Calu3 (cell line): ENCODE data around the gene ZEB2. TPM values are rescaled to one million over a fixed set of nuclear protein-coding genes. Genes with fewer than 3 reads are reported as not detected.

Experiments
- BruUV-seq: library from RNA; stranded (reverse); fragments of 400-500 nt; replicated peaks from 2 replicates; lab custom pipeline; 2021; lab: Mats Ljungman, UMichigan
- CTCF ChIA-PET: fragments of 300-600 bp; sonication (Branson Sonifier 250); formaldehyde crosslinking; loops from one replicate; lab custom pipeline; 2022; ENCODE audit warnings: antibody characterized with exemption; lab: Charles Lee
- DNase-seq: peaks from one replicate; pipeline ENCODE4 v3.0.0; 2022
- H3K27ac Mint-ChIP-seq: one replicate; pipeline ENCODE4 v1.8.0; 2022; ENCODE audit warnings: mixed read lengths; ENCODE audit not compliant: unreplicated experiment
- H3K27me3 Mint-ChIP-seq: one replicate; pipeline ENCODE4 v1.8.0; 2022; ENCODE audit warnings: mixed read lengths; ENCODE audit not compliant: unreplicated experiment
- H3K36me3 Mint-ChIP-seq: one replicate; pipeline ENCODE4 v1.8.0; 2022; ENCODE audit warnings: mild to moderate bottlenecking, moderate library complexity, mixed read lengths; ENCODE audit not compliant: insufficient read depth, unreplicated experiment
- H3K4me1 Mint-ChIP-seq: one replicate; pipeline ENCODE4 v1.8.0; 2022; ENCODE audit warnings: mild to moderate bottlenecking, low read depth, mixed read lengths; ENCODE audit not compliant: unreplicated experiment
- H3K4me3 Mint-ChIP-seq: one replicate; pipeline ENCODE4 v1.8.0; 2022; ENCODE audit warnings: mild to moderate bottlenecking, low read depth, moderate library complexity, mixed read lengths; ENCODE audit not compliant: unreplicated experiment
- H3K9me3 Mint-ChIP-seq: one replicate; pipeline ENCODE4 v1.8.0; 2022; ENCODE audit warnings: low read depth, mixed read lengths; ENCODE audit not compliant: unreplicated experiment
- CTCF ChIP-seq: fragments of 200-600 bp; IDR thresholded peaks from one replicate; pipeline ENCODE4 v1.8.0; 2022; ENCODE audit warnings: antibody characterized with exemption; ENCODE audit not compliant: unreplicated experiment
- intact Hi-C: fragments of 100-400 bp; cut with micrococcal nuclease; formaldehyde crosslinking; loops from one replicate; pipeline ENCODE4 v1.10.0; 2022; ENCODE audit not compliant: unreplicated experiment
- total RNA-seq: library from RNA; stranded (reverse); gene quantifications from 2 replicates; pipeline ENCODE4 v1.2.3, GENCODE V29; 2022

ZEB2 gene
- total RNA-seq, 1 experiment from 2014 or later, result 0.97 TPM

- H3K27me3 Mint-ChIP-seq, result no peaks in the 10 kb centered on the region
- no peaks in the 10 kb centered on the region for H3K4me1 Mint-ChIP-seq
- BruUV-seq, result no TSS peak
- intact Hi-C loops, result no loop called here
- H3K36me3 Mint-ChIP-seq, result no peaks in the 10 kb centered on the region
- CTCF ChIA-PET, result no interaction called here
- DNase-seq, result no peak
- H3K9me3 Mint-ChIP-seq, result peaks cover 3% of the 10 kb centered on the region
- no peak overlapping the region for H3K27ac Mint-ChIP-seq
- no peak for TF ChIP-seq CTCF
- no peak overlapping the region for H3K4me3 Mint-ChIP-seq
These were observed 138.2 kb downstream of the ZEB2 start for GRCh38 chr2:144381716-144382115.

GRCh38 chr2:144379851-144380311, 140.0 kb downstream of the ZEB2 start:
- Mint-ChIP-seq H3K27me3 (no peaks in the 10 kb centered on the region), H3K36me3 (no peaks in the 10 kb centered on the region), H3K4me3 (no peak overlapping the region), H3K4me1 (no peaks in the 10 kb centered on the region), H3K27ac (no peak overlapping the region), H3K9me3 (peaks cover 3% of the 10 kb centered on the region)
- DNase-seq, result no peak
- BruUV-seq, result no TSS peak
- CTCF ChIA-PET, result no interaction called here
- TF ChIP-seq CTCF, result no peak
- intact Hi-C loops, result no loop called here

GRCh38 chr2:144378551-144378950, 141.4 kb downstream of the ZEB2 start:
- no peaks in the 10 kb centered on the region for H3K36me3 Mint-ChIP-seq
- no peak for TF ChIP-seq CTCF
- H3K9me3 Mint-ChIP-seq, result peaks cover 3% of the 10 kb centered on the region
- no TSS peak for BruUV-seq
- intact Hi-C loops, result no loop called here
- peaks cover 12% of the 10 kb centered on the region for H3K4me1 Mint-ChIP-seq
- H3K27me3 Mint-ChIP-seq, result no peaks in the 10 kb centered on the region
- DNase-seq, result no peak
- CTCF ChIA-PET, result no interaction called here
- H3K4me3 Mint-ChIP-seq, result no peak overlapping the region
- no peak overlapping the region for H3K27ac Mint-ChIP-seq

- no peak for DNase-seq
- Mint-ChIP-seq H3K4me1 (peaks cover 12% of the 10 kb centered on the region), H3K4me3 (no peak overlapping the region), H3K27me3 (no peaks in the 10 kb centered on the region), H3K36me3 (no peaks in the 10 kb centered on the region), H3K9me3 (peaks cover 3% of the 10 kb centered on the region), H3K27ac (no peak overlapping the region)
- CTCF ChIA-PET, result no interaction called here
- BruUV-seq, result no TSS peak
- TF ChIP-seq CTCF, result no peak
- intact Hi-C loops, result no loop called here
These were observed 142.0 kb downstream of the ZEB2 start for GRCh38 chr2:144377914-144378313.
